Fibroblast of pulmonary artery (primary cell): ENCODE data around the gene DEFB108B.
"Not testable (repeated sequence)": the region's sequence is repeated elsewhere in the genome, so short reads cannot be mapped to it uniquely, and the experiment has no call there.

Experiments used
- DNase-seq: peaks from one replicate; pipeline ENCODE4 v3.0.0-alpha.2; 2010; ENCODE audit warnings: low read depth
- H3K4me3 ChIP-seq: replicated peaks from 2 replicates; pipeline ENCODE4 v1.5.1; 2011; ENCODE audit warnings: low read depth, mild to moderate bottlenecking, control low read depth, low read length, moderate library complexity
- CTCF ChIP-seq: IDR thresholded peaks from 2 replicates; pipeline ENCODE4 v1.5.1; 2011; ENCODE audit warnings: mild to moderate bottlenecking, control low read depth, low read length, inconsistent platforms; ENCODE audit errors: missing control alignments

Gene DEFB108B

DNA sequence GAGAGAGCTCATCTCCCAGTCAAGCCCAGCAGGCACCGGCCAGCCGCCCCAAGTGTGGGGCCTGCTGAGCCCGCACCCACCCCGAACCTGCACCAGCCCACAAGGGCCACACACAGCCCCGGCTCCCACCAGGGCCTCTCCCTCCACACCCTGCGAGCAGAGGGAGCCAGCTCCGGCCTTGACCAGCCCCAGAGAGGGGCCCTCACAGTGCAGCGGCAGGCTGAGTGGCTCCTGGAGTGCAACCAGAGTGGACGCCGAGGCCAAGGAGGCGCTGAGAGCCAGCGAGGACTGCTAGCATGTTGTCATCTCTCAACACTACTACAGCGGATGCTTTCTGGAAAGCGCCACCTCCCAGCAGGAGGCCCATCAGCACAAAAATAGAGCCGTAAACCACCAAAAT, 10.9 kb downstream of the DEFB108B start:
- TF ChIP-seq CTCF = no peak
- H3K4me3 ChIP-seq = no peak overlapping the region
- no peak for DNase-seq

GRCh38 chr11:71853895-71854294, 20.9 kb downstream of the DEFB108B start:
- not testable (repeated sequence) for H3K4me3 ChIP-seq, DNase-seq

DNA sequence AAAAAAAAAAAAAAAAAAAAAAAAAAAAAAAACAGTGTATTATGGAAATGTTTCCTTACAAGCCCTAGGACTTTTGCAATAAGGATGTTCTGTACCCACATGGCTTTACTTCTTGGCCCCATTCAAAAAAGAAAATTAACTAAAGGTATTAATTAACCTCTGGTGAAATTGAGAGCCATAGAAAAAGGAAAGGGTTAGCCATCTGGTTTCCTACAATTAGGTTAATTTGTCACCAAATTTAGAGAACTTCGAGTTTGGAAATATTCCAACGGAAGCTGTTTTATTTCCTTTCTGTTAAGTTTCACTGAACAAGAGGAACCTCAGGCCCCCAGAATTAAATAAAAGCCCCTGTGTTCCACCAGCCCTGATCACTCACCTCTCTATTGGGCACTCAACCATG, 22.9 kb downstream of the DEFB108B start:
- not testable (repeated sequence) for H3K4me3 ChIP-seq, DNase-seq

- not testable (repeated sequence) for H3K4me3 ChIP-seq, DNase-seq
Measured at GRCh38 chr11:71860835-71861234, 27.8 kb downstream of the DEFB108B start.

- DNase-seq = peak; percentile 73
- TF ChIP-seq CTCF = peak; percentile 57
- not testable (repeated sequence) for H3K4me3 ChIP-seq
Measured at GRCh38 chr11:71863978-71864627, 31.1 kb downstream of the DEFB108B start.

- DNase-seq, H3K4me3 ChIP-seq: not testable (repeated sequence)
Measured at GRCh38 chr11:71867209-71867608, 34.2 kb downstream of the DEFB108B start.

GRCh38 chr11:71869931-71870330, 36.9 kb downstream of the DEFB108B start:
- DNase-seq, H3K4me3 ChIP-seq: not testable (repeated sequence)

DNA sequence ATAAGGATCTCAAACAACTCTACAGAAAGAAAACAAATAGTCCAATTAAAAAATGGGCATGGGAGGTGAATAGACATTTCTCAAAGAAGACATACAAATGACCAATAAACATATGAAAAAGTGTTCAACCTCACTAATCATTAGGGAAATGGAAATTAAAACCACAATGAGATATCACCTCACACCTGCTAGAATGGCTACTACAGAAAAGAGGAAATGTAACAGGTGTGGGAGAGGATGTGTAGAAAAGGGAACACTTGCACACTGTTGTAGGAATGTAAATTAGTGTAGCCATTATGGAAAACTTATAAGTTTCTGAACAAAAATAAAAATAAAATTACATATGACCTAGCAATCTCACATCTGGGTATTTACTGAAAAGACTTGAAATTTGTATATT, 37.7 kb downstream of the DEFB108B start:
- not testable (repeated sequence) for DNase-seq, H3K4me3 ChIP-seq

DNA sequence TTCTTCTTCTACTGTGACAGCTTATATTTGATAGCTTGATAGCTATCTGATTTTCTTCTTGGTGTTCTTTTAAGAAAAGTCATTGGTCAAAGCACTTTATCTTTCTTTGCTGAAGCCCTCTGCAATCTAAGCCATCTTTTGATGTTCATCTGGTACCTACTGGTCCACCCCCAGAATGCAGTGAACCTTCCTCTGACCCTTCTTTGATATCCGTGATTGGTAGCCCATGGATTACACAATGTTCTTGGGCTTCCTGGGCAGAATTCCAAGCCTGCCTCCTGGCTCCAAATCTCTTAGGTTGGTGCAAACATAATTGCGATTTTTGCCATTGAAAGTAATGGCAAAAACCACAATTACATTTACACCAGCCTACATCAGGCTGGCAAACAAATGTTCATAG, 43.3 kb downstream of the DEFB108B start:
- DNase-seq = peak; percentile 1
- not testable (repeated sequence) for H3K4me3 ChIP-seq

DNA sequence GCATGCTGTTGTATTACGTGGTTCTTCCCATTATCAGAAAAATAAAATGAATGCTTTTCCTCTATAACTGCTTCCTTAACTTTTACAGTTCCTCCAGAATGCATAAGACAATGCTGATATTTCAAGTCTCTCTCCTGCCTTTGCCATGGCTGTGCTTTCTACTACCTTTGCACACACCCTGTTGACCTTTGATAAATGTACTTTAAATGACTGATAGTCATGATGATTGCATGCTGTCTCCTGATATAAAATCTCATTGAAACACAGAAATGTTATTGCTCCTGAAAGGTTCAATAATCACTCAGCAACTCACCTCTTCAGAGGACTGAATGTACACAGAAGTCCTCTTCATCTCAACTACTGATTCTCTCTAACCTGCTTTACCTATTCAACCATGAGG, 45.1 kb downstream of the DEFB108B start, which contains the start of gene DEFB131B:
Gene DEFB131B, plus strand, starts transcription at position 395 of the 400 bp plus-strand sequence. Its CDS starts 0 bp downstream, at position 395.
- not testable (repeated sequence) for DNase-seq

GRCh38 chr11:71885806-71886205, 52.8 kb downstream of the DEFB108B start:
- DNase-seq, H3K4me3 ChIP-seq: not testable (repeated sequence)

More for the DNA sequence above, 45.1 kb downstream of the DEFB108B start, which contains the start of gene DEFB131B:
- H3K4me3 ChIP-seq = not testable (repeated sequence)
